Lower leg skin (tissue), 4 donors: ENCODE results near the gene CMTM6. TPM values are rescaled to one million over a fixed set of nuclear protein-coding genes. Genes with fewer than 3 reads are reported as not detected.
A peak's percentile ranks its signal among the peaks of the same experiment; 100 is the strongest.

Experiments
- DNase-seq, 2 donors: peaks; one replicate each; pipeline ENCODE4 v3.0.0-alpha.2; 2019; ENCODE audit warnings: low spot score in 2 of 2
- H3K4me3 ChIP-seq: fragments of 200-600 bp; sonication (generic); 2 replicates; pipeline ENCODE4 v1.5.1; 2017; ENCODE audit warnings: mild to moderate bottlenecking, low read depth; ENCODE audit not compliant: poor library complexity, severe bottlenecking
- POLR2A ChIP-seq, 2 donors: fragments of 450-650 bp; IDR thresholded peaks; one replicate each; pipeline ENCODE4 v1.6.1; 2016 to 2017; ENCODE audit warnings: antibody characterized with exemption in 2 of 2, mild to moderate bottlenecking in 1 of 2, moderate library complexity in 1 of 2
- WGBS, 2 donors: methylation state at CpG; one replicate each; pipeline ENCODE4 v1.1.5; 2018; 5-methylcytosine and 5-hydroxymethylcytosine counted together
- intact Hi-C: fragments of 100-400 bp; cut with DNase I; formaldehyde crosslinking; loops from one replicate; pipeline ENCODE4 v1.15.0; 2023; ENCODE audit warnings: low total_unique reads
- total RNA-seq, 4 donors: library from RNA; depleted of rRNA; stranded (reverse); fragments of >200 nt; gene quantifications; one replicate each; pipeline ENCODE4 v1.1.0, GENCODE V29; 2016
- TF ChIP-seq, protein P1 (sequence below), 3 donors: fragments of 450-650 bp; IDR thresholded peaks; one replicate each; pipeline ENCODE4 v1.5.1; 2016; ENCODE audit warnings: antibody characterized with exemption in 3 of 3, mild to moderate bottlenecking in 3 of 3, moderate library complexity in 2 of 3

Gene CMTM6
- total RNA-seq, 4 donors from 2014 or later = 63.1 to 284 (median 118) TPM

- intact Hi-C loops = no loop called here
- DNase-seq = peak in 1 of 2 donors; percentile 28
- WGBS, 2 donors = 71 to 79% methylated on average over 10 of the region's 10 CpGs
- TF ChIP-seq, protein P1, sequence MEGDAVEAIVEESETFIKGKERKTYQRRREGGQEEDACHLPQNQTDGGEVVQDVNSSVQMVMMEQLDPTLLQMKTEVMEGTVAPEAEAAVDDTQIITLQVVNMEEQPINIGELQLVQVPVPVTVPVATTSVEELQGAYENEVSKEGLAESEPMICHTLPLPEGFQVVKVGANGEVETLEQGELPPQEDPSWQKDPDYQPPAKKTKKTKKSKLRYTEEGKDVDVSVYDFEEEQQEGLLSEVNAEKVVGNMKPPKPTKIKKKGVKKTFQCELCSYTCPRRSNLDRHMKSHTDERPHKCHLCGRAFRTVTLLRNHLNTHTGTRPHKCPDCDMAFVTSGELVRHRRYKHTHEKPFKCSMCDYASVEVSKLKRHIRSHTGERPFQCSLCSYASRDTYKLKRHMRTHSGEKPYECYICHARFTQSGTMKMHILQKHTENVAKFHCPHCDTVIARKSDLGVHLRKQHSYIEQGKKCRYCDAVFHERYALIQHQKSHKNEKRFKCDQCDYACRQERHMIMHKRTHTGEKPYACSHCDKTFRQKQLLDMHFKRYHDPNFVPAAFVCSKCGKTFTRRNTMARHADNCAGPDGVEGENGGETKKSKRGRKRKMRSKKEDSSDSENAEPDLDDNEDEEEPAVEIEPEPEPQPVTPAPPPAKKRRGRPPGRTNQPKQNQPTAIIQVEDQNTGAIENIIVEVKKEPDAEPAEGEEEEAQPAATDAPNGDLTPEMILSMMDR (IDR thresholded peaks at IDR 0.05) = no peak
- TF ChIP-seq POLR2A (IDR thresholded peaks at IDR 0.05) = no peak
- H3K4me3 ChIP-seq = no peak overlapping the region
These were observed 63.9 kb downstream of the CMTM6 start for GRCh38 chr3:32438596-32439344.

DNA sequence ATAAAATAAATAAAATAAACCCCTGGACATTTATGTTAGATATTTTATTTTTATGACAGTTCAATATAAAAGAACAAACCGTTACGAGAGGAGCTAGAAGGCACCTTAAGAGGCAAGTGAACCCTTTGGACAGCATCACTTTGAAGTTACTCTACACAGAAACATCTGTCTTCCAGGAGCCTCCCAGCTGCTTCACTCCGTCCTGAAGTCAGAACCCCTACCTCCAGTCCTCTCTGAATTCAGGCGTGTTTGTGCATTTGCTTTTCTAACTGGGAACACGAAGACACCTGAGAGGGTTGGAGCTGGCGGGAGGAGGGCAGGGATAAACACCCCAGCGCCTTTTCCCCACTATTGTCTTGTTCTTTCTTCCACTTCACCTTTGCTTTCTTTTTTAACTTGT, 64.8 kb downstream of the CMTM6 start:
- no peak for TF ChIP-seq POLR2A (IDR thresholded peaks at IDR 0.05)
- TF ChIP-seq, protein P1 (IDR thresholded peaks at IDR 0.05) = no peak
- H3K4me3 ChIP-seq = no peak overlapping the region
- peak in 1 of 2 donors; percentile 46 for DNase-seq
- intact Hi-C loops = no loop called here
- WGBS, 2 donors = 82 to 92% methylated on average over 7 of the region's 7 CpGs

GRCh38 chr3:32436816-32437189, 65.8 kb downstream of the CMTM6 start:
- WGBS, 2 donors = 91 to 94% methylated on average over 4 of the region's 4 CpGs
- H3K4me3 ChIP-seq = no peak overlapping the region
- intact Hi-C loops = no loop called here
- TF ChIP-seq, protein P1 (IDR thresholded peaks at IDR 0.05) = no peak
- no peak for TF ChIP-seq POLR2A (IDR thresholded peaks at IDR 0.05)
- DNase-seq = no peak

DNA sequence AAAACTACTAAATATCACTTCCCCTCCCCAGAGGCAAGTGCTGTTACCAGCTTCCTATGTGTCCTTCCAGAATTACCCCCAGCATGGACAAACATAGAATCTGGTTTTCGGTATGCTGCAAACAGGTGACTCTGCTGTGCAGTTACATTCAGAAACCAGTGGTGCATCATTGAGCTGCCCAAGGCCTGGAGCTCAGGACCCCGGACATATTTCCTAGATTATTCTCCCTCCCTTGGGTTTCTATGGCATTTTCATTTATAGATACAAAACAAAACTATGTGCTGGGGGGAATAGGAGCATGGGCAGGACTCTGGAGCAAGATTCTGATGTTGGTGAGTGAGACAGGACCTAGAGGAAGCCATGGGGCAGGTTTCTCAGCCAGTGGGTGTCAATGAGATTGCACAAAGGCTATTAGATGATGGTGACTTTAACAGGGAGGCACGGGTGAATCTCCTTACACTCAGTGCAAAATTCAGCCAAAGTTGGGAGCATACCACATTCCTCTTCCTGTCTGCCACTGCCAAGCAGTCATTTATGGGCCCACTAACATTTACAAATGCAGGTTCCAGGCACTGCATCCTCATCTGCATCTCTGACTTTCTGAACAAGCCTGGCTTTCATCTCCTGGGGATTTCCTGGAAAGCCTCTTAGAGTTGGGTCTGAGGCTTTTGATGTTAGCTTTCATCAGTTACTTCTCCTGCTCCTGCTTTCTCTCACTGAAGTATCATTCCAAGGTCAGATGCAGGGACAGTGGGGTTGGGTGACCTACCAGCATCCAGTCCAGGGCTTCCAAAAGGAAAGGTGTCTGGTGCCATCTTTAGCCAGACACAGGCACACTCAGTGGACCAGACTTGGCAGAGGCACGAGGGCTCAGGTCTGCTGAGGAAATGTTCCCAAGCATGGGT, 66.5 kb downstream of the CMTM6 start:
- peak in 1 of 2 donors; percentile 21 for DNase-seq
- no peak overlapping the region for H3K4me3 ChIP-seq
- intact Hi-C loops = no loop called here
- WGBS, 2 donors = 74 to 84% methylated on average over 4 of the region's 4 CpGs
- TF ChIP-seq, protein P1 (IDR thresholded peaks at IDR 0.05) = no peak
- no peak for TF ChIP-seq POLR2A (IDR thresholded peaks at IDR 0.05)

- no peak for TF ChIP-seq POLR2A (IDR thresholded peaks at IDR 0.05)
- TF ChIP-seq, protein P1 (IDR thresholded peaks at IDR 0.05) = no peak
- 93 to 94% methylated on average over 4 of the region's 4 CpGs for WGBS, 2 donors
- no peak overlapping the region for H3K4me3 ChIP-seq
- peak in 1 of 2 donors; percentile 15 for DNase-seq
- intact Hi-C loops = no loop called here
These were observed 68.4 kb downstream of the CMTM6 start for GRCh38 chr3:32434206-32434605.
